Epithelial cell of esophagus (primary cell): ENCODE measurements around the gene SOD2.
"Not testable (repeated sequence)": the region's sequence is repeated elsewhere in the genome, so short reads cannot be mapped to it uniquely, and the experiment has no call there.

Experiments
- DNase-seq: peaks from one replicate; pipeline ENCODE4 v3.0.0; 2010; ENCODE audit warnings: low read depth
- H3K4me3 ChIP-seq: 2 replicates; pipeline ENCODE4 v1.5.1; 2011; ENCODE audit warnings: mild to moderate bottlenecking, low read length, control low read depth
- TF ChIP-seq, protein P1 (sequence below): IDR thresholded peaks from 2 replicates; pipeline ENCODE4 v1.5.1; 2011; ENCODE audit warnings: low read depth, mild to moderate bottlenecking, low read length, control low read depth, inconsistent platforms; ENCODE audit not compliant: insufficient read depth; ENCODE audit errors: missing control alignments

Gene SOD2

DNA sequence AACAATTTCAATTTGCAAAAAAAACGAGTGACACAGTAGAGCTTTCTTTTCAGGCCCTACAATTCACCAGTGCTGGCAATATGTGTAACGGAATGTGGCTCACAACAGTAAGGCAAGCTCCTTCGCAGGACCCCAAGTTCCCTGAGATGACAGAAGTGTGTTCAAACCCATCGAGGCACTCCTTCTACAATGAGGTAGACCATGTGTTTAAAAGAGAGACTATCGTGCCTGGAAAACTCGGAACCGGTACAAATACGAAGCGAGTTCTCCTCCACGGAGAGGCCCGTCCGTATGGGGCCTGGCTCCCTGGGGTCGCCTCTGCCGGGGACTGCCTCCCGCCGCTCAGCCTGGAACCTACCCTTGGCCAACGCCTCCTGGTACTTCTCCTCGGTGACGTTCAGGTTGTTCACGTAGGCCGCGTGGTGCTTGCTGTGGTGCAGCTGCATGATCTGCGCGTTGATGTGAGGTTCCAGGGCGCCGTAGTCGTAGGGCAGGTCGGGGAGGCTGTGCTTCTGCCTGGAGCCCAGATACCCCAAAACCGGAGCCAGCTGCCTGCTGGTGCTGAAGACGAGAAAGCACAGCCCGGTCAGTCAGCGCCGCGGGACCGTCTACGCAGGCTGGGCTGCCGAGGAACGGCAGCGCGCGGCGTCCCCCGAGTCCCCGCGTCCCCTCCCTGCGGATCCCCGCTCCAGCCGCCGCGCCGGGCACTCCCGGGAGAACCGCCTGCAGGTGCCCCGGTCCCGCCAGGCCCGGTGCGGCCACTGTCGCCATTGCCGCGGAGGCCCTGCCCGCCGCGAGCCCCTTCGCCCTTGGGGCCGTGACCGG lies 526 bp downstream of the SOD2 start:
- peak; percentile 71 for DNase-seq

DNA sequence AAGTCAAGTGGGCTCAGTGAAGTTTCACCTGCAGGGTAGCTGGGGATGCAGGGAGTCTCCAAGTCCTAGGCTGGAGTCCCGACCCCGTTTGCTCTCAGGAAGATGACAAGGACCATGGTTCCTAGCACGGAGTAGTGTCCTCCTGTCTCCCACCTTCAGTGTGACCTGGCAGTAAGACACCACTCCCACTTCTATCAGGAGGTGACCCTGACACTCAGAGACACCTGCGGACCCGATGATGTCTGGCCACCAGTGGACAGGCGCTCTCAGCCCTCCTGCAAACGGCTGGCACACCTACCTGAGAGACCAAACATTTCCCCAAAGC lies 1.1 kb downstream of the SOD2 start:
- TF ChIP-seq, protein P1, sequence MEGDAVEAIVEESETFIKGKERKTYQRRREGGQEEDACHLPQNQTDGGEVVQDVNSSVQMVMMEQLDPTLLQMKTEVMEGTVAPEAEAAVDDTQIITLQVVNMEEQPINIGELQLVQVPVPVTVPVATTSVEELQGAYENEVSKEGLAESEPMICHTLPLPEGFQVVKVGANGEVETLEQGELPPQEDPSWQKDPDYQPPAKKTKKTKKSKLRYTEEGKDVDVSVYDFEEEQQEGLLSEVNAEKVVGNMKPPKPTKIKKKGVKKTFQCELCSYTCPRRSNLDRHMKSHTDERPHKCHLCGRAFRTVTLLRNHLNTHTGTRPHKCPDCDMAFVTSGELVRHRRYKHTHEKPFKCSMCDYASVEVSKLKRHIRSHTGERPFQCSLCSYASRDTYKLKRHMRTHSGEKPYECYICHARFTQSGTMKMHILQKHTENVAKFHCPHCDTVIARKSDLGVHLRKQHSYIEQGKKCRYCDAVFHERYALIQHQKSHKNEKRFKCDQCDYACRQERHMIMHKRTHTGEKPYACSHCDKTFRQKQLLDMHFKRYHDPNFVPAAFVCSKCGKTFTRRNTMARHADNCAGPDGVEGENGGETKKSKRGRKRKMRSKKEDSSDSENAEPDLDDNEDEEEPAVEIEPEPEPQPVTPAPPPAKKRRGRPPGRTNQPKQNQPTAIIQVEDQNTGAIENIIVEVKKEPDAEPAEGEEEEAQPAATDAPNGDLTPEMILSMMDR, result no peak
- DNase-seq, result peak; percentile 7
- H3K4me3 ChIP-seq, result peak overlapping the region; percentile 63

More for the DNA sequence above, 526 bp downstream of the SOD2 start:
- TF ChIP-seq, protein P1, result no peak
- H3K4me3 ChIP-seq, result peak overlapping the region; percentile 63

DNA sequence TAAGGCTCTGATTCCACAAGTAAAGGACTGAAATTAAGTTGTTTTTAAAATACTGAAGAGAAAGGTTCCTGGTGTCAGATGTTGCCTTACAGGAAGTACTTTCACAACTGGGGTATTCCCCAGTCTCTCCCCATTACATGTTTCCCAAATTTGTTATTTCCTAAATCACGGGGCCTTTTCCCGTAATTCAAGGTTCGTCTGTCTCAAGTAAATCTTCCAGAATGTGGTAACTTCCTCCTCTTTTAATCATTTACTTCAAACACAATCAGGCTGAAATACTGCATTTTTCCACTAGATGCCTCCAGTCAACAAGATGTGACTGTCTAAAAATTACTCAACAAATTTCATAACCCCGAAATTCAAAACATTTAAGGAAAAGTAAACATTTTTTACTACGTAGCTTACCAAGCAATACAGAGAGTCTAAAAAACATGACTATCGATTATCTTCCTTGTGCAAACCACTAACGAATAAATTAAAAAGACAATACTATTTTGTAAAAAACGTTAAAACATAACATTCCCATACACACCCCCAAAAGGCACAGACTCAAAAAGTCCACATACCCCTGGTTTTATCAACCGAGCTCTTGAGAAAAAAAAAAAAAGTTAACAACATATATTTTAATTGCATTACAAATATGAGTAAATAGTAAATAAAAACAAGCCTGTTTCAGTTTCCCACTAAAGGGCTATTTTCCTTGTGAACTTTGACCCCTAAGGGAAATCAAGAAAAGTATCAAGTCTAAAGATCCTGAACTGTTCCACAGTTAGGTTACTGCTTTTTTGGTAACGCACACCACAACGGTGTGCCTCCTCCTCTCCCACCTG lies 1.7 kb downstream of the SOD2 start:
- peak overlapping the region; percentile 63 for H3K4me3 ChIP-seq
- TF ChIP-seq, protein P1, result peak; percentile 66
- DNase-seq, result peak; percentile 87

DNA sequence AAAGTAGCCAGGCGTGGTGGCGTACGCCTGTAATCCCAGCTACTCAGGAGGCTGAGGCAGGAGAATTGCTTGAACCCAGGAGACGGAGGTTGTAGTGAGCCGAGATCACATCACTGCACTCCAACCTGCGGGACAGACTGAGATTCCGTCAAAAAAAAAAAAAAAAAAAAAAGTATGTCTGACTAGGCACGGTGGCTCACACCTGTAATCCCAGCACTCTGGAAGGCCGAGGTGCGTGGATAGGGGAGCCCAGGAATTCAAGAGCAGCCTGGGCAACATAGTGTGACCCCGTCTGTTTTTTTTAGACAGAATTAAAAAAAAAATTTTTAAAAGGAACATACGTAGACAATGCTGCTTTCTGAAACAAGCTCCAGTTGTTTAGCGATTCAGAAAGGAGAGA lies 2.9 kb downstream of the SOD2 start:
- H3K4me3 ChIP-seq, DNase-seq: not testable (repeated sequence)

DNA sequence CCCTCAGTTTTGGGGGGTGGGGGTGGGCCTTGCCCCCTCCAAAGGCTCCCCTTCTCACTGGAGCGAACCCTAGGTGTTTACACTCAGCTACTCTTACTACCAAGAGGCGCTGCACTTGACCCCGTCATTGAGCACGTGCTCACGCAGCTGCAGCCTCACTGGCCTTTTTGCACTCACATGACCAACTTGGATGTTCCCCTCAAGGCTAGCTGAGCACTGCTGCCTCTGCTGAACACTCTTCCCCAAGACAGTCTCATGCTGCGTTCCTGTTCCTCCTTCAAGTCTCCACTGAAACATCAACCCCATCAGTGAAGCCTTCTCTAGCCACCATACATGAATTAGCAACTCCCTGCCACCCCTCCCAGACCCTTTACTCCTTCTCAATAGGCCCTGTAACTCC lies 4.0 kb downstream of the SOD2 start:
- TF ChIP-seq, protein P1, result no peak
- H3K4me3 ChIP-seq, result no peak overlapping the region
- DNase-seq, result no peak

DNA sequence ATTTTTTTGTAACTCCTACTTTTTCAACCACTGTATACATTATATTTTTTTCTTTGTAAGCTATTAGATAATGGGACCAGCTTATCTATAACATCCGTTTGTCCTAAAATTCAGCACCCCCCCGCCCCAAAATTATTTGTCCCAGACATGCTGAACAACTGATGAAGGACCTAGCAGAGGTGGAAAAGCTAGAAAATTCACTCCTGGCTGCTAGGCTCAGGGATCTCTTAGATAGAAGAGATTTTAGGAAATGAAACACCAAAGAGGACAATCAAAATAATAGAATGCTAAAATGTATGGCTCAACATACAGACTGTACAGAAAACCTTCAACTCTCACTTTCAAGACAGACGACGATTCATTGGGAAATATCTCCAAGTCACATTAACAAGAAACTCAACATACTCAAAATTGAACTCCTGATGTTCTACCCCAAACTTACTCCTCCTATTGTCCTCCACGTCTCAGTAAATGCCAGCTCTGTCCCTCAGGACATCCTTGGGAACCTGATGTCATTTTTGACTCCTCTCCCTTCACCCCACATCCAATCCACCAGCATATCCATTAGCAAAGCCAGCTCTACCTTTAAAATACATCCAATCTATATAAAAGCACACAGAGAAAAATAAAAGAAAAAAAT lies 4.7 kb downstream of the SOD2 start:
- no peak for DNase-seq
- TF ChIP-seq, protein P1, result no peak
- no peak overlapping the region for H3K4me3 ChIP-seq

DNA sequence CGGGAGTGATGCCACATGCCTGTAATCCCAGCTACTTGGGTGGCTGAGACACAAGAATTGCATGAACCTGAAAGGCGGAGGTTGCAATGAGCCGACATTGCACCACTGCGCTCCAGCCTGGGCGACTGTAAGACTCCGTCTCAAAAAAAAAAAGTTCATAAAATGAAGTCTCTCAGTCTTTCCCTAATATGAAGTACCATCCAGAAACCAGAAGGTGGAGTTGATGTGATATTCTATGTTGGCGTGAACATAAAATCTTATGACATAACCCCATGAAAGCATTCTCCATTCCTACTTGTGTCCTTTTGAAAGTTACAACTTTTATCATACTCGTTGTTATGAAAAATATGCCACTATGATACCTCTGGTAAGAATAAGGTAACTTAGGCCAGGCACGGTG lies 5.7 kb downstream of the SOD2 start:
- TF ChIP-seq, protein P1, result no peak
- no peak overlapping the region for H3K4me3 ChIP-seq
- DNase-seq, result no peak
